Left cardiac atrium (tissue), 2 donors: Measurements from ENCODE around the gene OR9Q2. TPM values are rescaled to one million over a fixed set of nuclear protein-coding genes. Genes with fewer than 3 reads are reported as not detected.

Source experiments
- total RNA-seq, 2 donors: library from RNA; stranded (reverse); fragmentation: NEBNext Ultra II Directional; extraction: Animal tissue kit (Norgen Biotek cat#: 25700); gene quantifications; one replicate each; pipeline ENCODE4 v1.2.1, GENCODE V29; 2021
- donor health status: DM: no; HTN: yes; CAD: no; lungs with severe emphysema.
- donor health status: DM: yes; HTN: yes; CAD: no.

The OR9Q2 gene
- total RNA-seq, 2 donors from 2014 or later: not detected

Other genes with a start within 250 kb of the OR9Q2 start
- not detected for gene OR9Q1, start 165.2 kb upstream of the OR9Q2 start, total RNA-seq
- gene OR6Q1, start 158.1 kb upstream of the OR9Q2 start, total RNA-seq: not detected
- gene OR9I1, start 63.5 kb upstream of the OR9Q2 start, total RNA-seq: not detected
- gene OR1S2, start 15.1 kb downstream of the OR9Q2 start, total RNA-seq: not detected
- not detected for gene OR1S1, start 23.6 kb downstream of the OR9Q2 start, total RNA-seq
- gene OR10Q1, start 39.8 kb downstream of the OR9Q2 start, total RNA-seq: not detected
- gene OR10W1, start 79.2 kb downstream of the OR9Q2 start, total RNA-seq: not detected
- gene OR5B17, start 170.0 kb downstream of the OR9Q2 start, total RNA-seq: not detected
- not detected for gene OR5B3, start 217.8 kb downstream of the OR9Q2 start, total RNA-seq
- not detected for gene OR5B2, start 239.1 kb downstream of the OR9Q2 start, total RNA-seq